Measurements from ENCODE around the gene JADE1. TPM values are rescaled to one million over a fixed set of nuclear protein-coding genes. Genes with fewer than 3 reads are reported as not detected.

JADE1 gene
- polyA plus RNA-seq, 1 donor (not counting 4 experiments of a cell fraction or from before 2014, with no cell fraction given) = 2.8 TPM

DNA sequence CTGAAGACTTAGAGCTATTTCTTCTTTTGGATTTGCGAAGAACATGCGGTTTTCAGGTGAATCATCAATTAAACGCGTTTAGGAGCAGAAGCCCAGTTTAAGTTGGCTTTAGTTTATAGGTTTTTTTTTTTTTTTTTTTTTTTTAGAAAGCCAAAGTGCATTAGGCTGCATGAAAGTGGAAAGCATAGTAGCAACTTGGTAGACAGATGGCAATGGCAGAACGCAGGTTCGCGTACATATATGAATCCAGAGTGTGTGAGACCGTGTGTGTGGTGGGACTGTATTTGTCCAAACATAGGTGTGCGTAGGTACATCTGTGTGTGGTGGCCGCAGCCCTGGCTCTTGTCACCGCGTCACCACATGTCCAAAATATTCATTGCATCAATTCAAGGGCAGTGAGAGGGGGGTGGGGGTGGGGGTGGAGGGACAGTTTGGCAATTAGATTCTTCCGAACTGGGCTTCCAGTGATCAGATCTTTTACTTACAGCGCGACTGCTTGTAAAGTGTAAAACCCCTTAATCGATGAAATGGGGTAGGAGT, 901 bp downstream of the JADE1 start:
- no peaks in the 10 kb centered on the region for H3K9me3 ChIP-seq (ENCODE audit: control insufficient read depth, low read depth, low read length)
- dilution Hi-C loops (cut with MboI; ENCODE audit: extremely low pct_ligation_motif_present, low sequenced_read_pairs) = no loop called here
- FAIRE-seq (peak; percentile 23), DNase-seq (ENCODE audit: low read depth, low spot score) (no peak)
- H3K4me1 ChIP-seq (ENCODE audit: control insufficient read depth, extremely low read depth, insufficient read depth, low read length) = peaks cover 7% of the 10 kb centered on the region
- H3K27ac ChIP-seq (ENCODE audit: control insufficient read depth, insufficient read depth, low read length) = peak overlapping the region; percentile 78
- H3K27me3 ChIP-seq (ENCODE audit: control insufficient read depth, extremely low read depth, insufficient read depth, low read length) = no peaks in the 10 kb centered on the region
- peak overlapping the region; percentile 69 to 98 (median 91) for H3K4me3 ChIP-seq (ENCODE audit: control insufficient read depth in 2 of 3, extremely low read depth in 1 of 3, insufficient read depth in 2 of 3, low read depth in 1 of 3, low read length in 3 of 3)
- H3K79me2 ChIP-seq (ENCODE audit: control insufficient read depth, insufficient read depth, low read length) = peaks cover 9% of the 10 kb centered on the region
- peak overlapping the region; percentile 87 for H2AFZ ChIP-seq (ENCODE audit: control insufficient read depth, low read length)
- H3K4me2 ChIP-seq (ENCODE audit: control insufficient read depth, extremely low read depth, insufficient read depth, low read depth, low read length) = peak overlapping the region; percentile 100
- peak overlapping the region; percentile 81 for H3K9ac ChIP-seq (ENCODE audit: control insufficient read depth, extremely low read depth, insufficient read depth, low read length)
- no peaks in the 10 kb centered on the region for H3K9me1 ChIP-seq (ENCODE audit: control insufficient read depth, extremely low read depth, insufficient read depth, low read length)
- no peaks in the 10 kb centered on the region for H4K20me1 ChIP-seq (ENCODE audit: control insufficient read depth, extremely low read depth, insufficient read depth, low read length)
- TF ChIP-seq, protein P1, sequence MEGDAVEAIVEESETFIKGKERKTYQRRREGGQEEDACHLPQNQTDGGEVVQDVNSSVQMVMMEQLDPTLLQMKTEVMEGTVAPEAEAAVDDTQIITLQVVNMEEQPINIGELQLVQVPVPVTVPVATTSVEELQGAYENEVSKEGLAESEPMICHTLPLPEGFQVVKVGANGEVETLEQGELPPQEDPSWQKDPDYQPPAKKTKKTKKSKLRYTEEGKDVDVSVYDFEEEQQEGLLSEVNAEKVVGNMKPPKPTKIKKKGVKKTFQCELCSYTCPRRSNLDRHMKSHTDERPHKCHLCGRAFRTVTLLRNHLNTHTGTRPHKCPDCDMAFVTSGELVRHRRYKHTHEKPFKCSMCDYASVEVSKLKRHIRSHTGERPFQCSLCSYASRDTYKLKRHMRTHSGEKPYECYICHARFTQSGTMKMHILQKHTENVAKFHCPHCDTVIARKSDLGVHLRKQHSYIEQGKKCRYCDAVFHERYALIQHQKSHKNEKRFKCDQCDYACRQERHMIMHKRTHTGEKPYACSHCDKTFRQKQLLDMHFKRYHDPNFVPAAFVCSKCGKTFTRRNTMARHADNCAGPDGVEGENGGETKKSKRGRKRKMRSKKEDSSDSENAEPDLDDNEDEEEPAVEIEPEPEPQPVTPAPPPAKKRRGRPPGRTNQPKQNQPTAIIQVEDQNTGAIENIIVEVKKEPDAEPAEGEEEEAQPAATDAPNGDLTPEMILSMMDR (optimal IDR thresholded peaks at IDR 0.05 in 1 of 3, IDR thresholded peaks at IDR 0.05 in 1 of 3, conservative IDR thresholded peaks at IDR 0.05 in 1 of 3; ENCODE audit: extremely low read depth in 1 of 3, insufficient read depth in 2 of 3, low read length in 3 of 3) = no peak
- TF ChIP-seq EZH2 (IDR thresholded peaks at IDR 0.05; ENCODE audit: low read length) = no peak
- H3K36me3 ChIP-seq (ENCODE audit: control insufficient read depth in 2 of 2, extremely low read depth in 1 of 2, insufficient read depth in 2 of 2, low read length in 2 of 2) = no peaks in the 10 kb centered on the region

DNA sequence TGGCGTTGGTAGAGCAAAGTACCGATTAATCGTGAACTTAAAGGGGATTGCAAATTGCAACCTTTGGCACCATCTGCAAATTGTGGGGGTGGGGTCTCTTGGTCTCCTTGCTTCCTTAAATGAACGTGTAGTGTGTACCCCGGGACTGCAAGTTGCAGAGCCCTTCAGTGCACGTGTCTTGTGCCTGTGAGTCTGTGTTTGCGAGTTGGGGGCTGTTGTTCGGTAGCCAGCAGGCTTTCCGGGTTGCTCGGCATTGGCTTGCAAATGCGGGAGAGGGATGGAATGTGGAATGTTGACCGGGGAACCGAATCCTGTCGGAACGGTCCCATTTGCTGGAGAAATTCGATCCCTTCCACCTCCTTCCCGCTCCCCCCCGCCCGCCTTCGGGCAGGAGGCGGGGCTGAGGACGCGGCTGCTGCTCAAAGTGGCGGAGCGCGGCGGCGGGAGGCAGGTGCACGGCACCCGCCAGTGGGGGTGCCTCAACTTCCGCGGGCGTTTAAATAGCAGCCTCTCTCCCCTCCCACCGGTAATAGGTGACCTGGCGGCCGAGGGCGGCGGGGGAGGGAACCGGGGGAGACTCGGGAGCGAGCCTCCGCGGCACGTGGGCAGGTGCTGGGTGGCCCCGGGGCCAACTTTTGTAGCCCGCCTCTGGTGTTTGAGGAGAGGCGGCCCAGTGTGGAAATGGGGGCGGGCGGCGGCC, 1.5 kb downstream of the JADE1 start:
- peak overlapping the region; percentile 87 for H2AFZ ChIP-seq (ENCODE audit: control insufficient read depth, low read length)
- H3K27me3 ChIP-seq (ENCODE audit: control insufficient read depth, extremely low read depth, insufficient read depth, low read length) = no peaks in the 10 kb centered on the region
- peak overlapping the region; percentile 100 for H3K4me2 ChIP-seq (ENCODE audit: control insufficient read depth, extremely low read depth, insufficient read depth, low read depth, low read length)
- peak overlapping the region; percentile 67 for H3K27ac ChIP-seq (ENCODE audit: control insufficient read depth, insufficient read depth, low read length)
- dilution Hi-C loops (cut with MboI; ENCODE audit: extremely low pct_ligation_motif_present, low sequenced_read_pairs) = no loop called here
- no peaks in the 10 kb centered on the region for H3K36me3 ChIP-seq (ENCODE audit: control insufficient read depth in 2 of 2, extremely low read depth in 1 of 2, insufficient read depth in 2 of 2, low read length in 2 of 2)
- H3K9me3 ChIP-seq (ENCODE audit: control insufficient read depth, low read depth, low read length) = no peaks in the 10 kb centered on the region
- H3K4me1 ChIP-seq (ENCODE audit: control insufficient read depth, extremely low read depth, insufficient read depth, low read length) = peaks cover 7% of the 10 kb centered on the region
- TF ChIP-seq, protein P1 (optimal IDR thresholded peaks at IDR 0.05 in 1 of 3, IDR thresholded peaks at IDR 0.05 in 1 of 3, conservative IDR thresholded peaks at IDR 0.05 in 1 of 3; ENCODE audit: extremely low read depth in 1 of 3, insufficient read depth in 2 of 3, low read length in 3 of 3) = no peak
- TF ChIP-seq EZH2 (IDR thresholded peaks at IDR 0.05; ENCODE audit: low read length) = no peak
- peaks cover 13% of the 10 kb centered on the region for H3K79me2 ChIP-seq (ENCODE audit: control insufficient read depth, insufficient read depth, low read length)
- H4K20me1 ChIP-seq (ENCODE audit: control insufficient read depth, extremely low read depth, insufficient read depth, low read length) = no peaks in the 10 kb centered on the region
- FAIRE-seq (no peak), DNase-seq (ENCODE audit: low read depth, low spot score) (no peak)
- H3K4me3 ChIP-seq (ENCODE audit: control insufficient read depth in 2 of 3, extremely low read depth in 1 of 3, insufficient read depth in 2 of 3, low read depth in 1 of 3, low read length in 3 of 3) = peak overlapping the region; percentile 69 to 98 (median 91)
- no peaks in the 10 kb centered on the region for H3K9me1 ChIP-seq (ENCODE audit: control insufficient read depth, extremely low read depth, insufficient read depth, low read length)
- H3K9ac ChIP-seq (ENCODE audit: control insufficient read depth, extremely low read depth, insufficient read depth, low read length) = peak overlapping the region; percentile 81

All from keratinocyte (primary cell).